Heart left ventricle (tissue), 13 donors: ENCODE measurements around the gene SH3RF3.

Experiments
- CTCF ChIP-seq, 12 donors: fragments of 200-600 bp; sonication (generic) in 4 of 12; IDR thresholded peaks; one replicate each; pipeline versions ENCODE4 v1.5.0 to v1.8.0; 2018 to 2022; ENCODE audit warnings: antibody characterized with exemption in 12 of 12, mild to moderate bottlenecking in 5 of 12
- POLR2A ChIP-seq, 2 donors: fragments of 450-650 bp; IDR thresholded peaks; one replicate each; pipeline ENCODE4 v1.6.1; 2017; ENCODE audit warnings: antibody characterized with exemption in 2 of 2, mild to moderate bottlenecking in 2 of 2, moderate library complexity in 2 of 2
- donor health status: ischemic (EF 13 %, LVEDD 7.1; RV severe dilation, severe dysfunction).
- donor health status: DM: no; HTN: yes; CAD: no.
- donor health status: DM: no; HTN: no; CAD: no.
- donor health status: ischemic (EF 25% LVEDD 6.9; RV normal size, moderate dysfunction).
- donor health status: ischemic (EF 25% LVEDD 5.7; RV mildly dilated, moderate dysfunction).
- donor health status: ischemic (EF 35%, LVEDD 5.7; RV mildly dilated, moderate dysfunction).
- donor health status: nonischemic (EF 11% LVEDD 7.7; RV severe dilation, severe dysfunction).
- donor health status: DM: yes; HTN: yes; CAD: no.
- donor health status: PGD.
- donor health status: ischemic (EF 29% LVEDD 5.4; RV normal size, mild dysfunction).
- donor health status: nonischemic (EF 23%, LVEDD 6.1; RV moderate dilation, normal function).

- TF ChIP-seq CTCF (IDR thresholded peaks at IDR 0.05) (no peak), POLR2A (IDR thresholded peaks at IDR 0.05) (no peak)
Observed at GRCh38 chr2:109231996-109232705, 103.1 kb downstream of the SH3RF3 start.
